ENCODE results near the gene KPNA1. TPM values are rescaled to one million over a fixed set of nuclear protein-coding genes. Genes with fewer than 3 reads are reported as not detected.
A peak's percentile ranks its signal among the peaks of the same experiment; 100 is the strongest.

Gene KPNA1
- total RNA-seq, 1 experiment from 2014 or later, result 58.8 TPM

GRCh38 chr3:122514123-122515019 is at the start of gene KPNA1 (continued):
- TF ChIP-seq EMX1 (CRISPR knock-in tag; IDR thresholded peaks at IDR 0.05) (no peak), RELA (CRISPR knock-in tag; IDR thresholded peaks at IDR 0.05; ENCODE audit: borderline replicate concordance) (no peak), PREB (CRISPR knock-in tag; IDR thresholded peaks at IDR 0.05; ENCODE audit: borderline replicate concordance) (no peak), ZNF219 (CRISPR knock-in tag; IDR thresholded peaks at IDR 0.05; ENCODE audit: borderline replicate concordance) (no peak), HMGA2 (CRISPR knock-in tag; IDR thresholded peaks at IDR 0.05) (no peak)

- Mint-ChIP-seq H3K27ac (no peak within 1 kb of the TSS), H3K4me3 (peak within 1 kb of the TSS; percentile 73), H3K9me3 (no peaks in the 10 kb centered on the region), H3K36me3 (no peaks in the 10 kb centered on the region), H3K4me1 (peaks cover 23% of the 10 kb centered on the region), H3K27me3 (ENCODE audit: low read depth) (peaks cover 6% of the 10 kb centered on the region)
- peak; percentile 73 for DNase-seq (ENCODE audit: low spot score)
- POLR2A ChIA-PET, result no interaction called here
- ATAC-seq, result peak; percentile 90
- CTCF ChIA-PET, result interaction anchor here (0.5 to 1.2 kb wide), 3 partner anchors 63 to 115 kb away, joined by 3 to 8 read pairs (median 3); no protein-coding TSS in a partner anchor
- TF ChIP-seq HMGA2 (CRISPR knock-in tag; IDR thresholded peaks at IDR 0.05) (no peak), JAZF1 (CRISPR knock-in tag; IDR thresholded peaks at IDR 0.05) (no peak), ATF1 (CRISPR knock-in tag; IDR thresholded peaks at IDR 0.05) (no peak), ESRRA (CRISPR knock-in tag; IDR thresholded peaks at IDR 0.05; ENCODE audit: borderline replicate concordance) (no peak), TCF7 (CRISPR knock-in tag; IDR thresholded peaks at IDR 0.05; ENCODE audit: low read depth) (no peak), MAX (CRISPR knock-in tag; IDR thresholded peaks at IDR 0.05) (peak; percentile 65), ERG (CRISPR knock-in tag; IDR thresholded peaks at IDR 0.05) (no peak), ZNF138 (CRISPR knock-in tag; conservative IDR thresholded peaks at IDR 0.05) (no peak), ZNF232 (CRISPR knock-in tag; IDR thresholded peaks at IDR 0.05) (no peak), E2F4 (CRISPR knock-in tag; IDR thresholded peaks at IDR 0.05; ENCODE audit: borderline replicate concordance, low read depth) (no peak; the same call in 1 of the 2 replicates), SOX15 (CRISPR knock-in tag; IDR thresholded peaks at IDR 0.05) (no peak), NR1H2 (CRISPR knock-in tag; IDR thresholded peaks at IDR 0.05) (no peak), ZNF121 (CRISPR knock-in tag; IDR thresholded peaks at IDR 0.05) (no peak), NFYB (CRISPR knock-in tag; conservative IDR thresholded peaks at IDR 0.05; ENCODE audit: low read depth) (0 out of 2 replicates have a peak, but pooled peaks have one; percentile 18), FOXP1 (CRISPR knock-in tag; IDR thresholded peaks at IDR 0.05; ENCODE audit: borderline replicate concordance) (0 out of 2 replicates have a peak, but pooled peaks have one; percentile 54), ZNF423 (CRISPR knock-in tag; IDR thresholded peaks at IDR 0.05) (0 out of 2 replicates have a peak, but pooled peaks have one; percentile 32), KAT7 (CRISPR knock-in tag; IDR thresholded peaks at IDR 0.05; ENCODE audit: borderline replicate concordance) (peak; percentile 80; the same call in 1 of the 2 replicates), GABPB1 (CRISPR knock-in tag; IDR thresholded peaks at IDR 0.05) (peak; percentile 43; the same call in 1 of the 2 replicates), RORB (CRISPR knock-in tag; IDR thresholded peaks at IDR 0.05) (no peak), CREB1 (CRISPR knock-in tag; IDR thresholded peaks at IDR 0.05) (no peak), IRF1 (CRISPR knock-in tag; IDR thresholded peaks at IDR 0.05) (peak; percentile 73; the same call in 1 of the 2 replicates)
- TF ChIP-seq, protein P1, sequence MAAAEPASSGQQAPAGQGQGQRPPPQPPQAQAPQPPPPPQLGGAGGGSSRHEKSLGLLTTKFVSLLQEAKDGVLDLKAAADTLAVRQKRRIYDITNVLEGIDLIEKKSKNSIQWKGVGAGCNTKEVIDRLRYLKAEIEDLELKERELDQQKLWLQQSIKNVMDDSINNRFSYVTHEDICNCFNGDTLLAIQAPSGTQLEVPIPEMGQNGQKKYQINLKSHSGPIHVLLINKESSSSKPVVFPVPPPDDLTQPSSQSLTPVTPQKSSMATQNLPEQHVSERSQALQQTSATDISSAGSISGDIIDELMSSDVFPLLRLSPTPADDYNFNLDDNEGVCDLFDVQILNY (CRISPR knock-in tag; IDR thresholded peaks at IDR 0.05), result no peak
- TF ChIP-seq, protein P2, sequence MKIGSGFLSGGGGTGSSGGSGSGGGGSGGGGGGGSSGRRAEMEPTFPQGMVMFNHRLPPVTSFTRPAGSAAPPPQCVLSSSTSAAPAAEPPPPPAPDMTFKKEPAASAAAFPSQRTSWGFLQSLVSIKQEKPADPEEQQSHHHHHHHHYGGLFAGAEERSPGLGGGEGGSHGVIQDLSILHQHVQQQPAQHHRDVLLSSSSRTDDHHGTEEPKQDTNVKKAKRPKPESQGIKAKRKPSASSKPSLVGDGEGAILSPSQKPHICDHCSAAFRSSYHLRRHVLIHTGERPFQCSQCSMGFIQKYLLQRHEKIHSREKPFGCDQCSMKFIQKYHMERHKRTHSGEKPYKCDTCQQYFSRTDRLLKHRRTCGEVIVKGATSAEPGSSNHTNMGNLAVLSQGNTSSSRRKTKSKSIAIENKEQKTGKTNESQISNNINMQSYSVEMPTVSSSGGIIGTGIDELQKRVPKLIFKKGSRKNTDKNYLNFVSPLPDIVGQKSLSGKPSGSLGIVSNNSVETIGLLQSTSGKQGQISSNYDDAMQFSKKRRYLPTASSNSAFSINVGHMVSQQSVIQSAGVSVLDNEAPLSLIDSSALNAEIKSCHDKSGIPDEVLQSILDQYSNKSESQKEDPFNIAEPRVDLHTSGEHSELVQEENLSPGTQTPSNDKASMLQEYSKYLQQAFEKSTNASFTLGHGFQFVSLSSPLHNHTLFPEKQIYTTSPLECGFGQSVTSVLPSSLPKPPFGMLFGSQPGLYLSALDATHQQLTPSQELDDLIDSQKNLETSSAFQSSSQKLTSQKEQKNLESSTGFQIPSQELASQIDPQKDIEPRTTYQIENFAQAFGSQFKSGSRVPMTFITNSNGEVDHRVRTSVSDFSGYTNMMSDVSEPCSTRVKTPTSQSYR (CRISPR knock-in tag; IDR thresholded peaks at IDR 0.05), result no peak
These were observed 49.6 kb upstream of the KPNA1 start, which contains the start of the genes DTX3L and PARP9 for GRCh38 chr3:122564155-122564912. Gene DTX3L (plus strand): TSS chr3:122564338. CDS start chr3:122564427, 89 bp downstream. Gene PARP9 (minus strand): TSS chr3:122564300. CDS start chr3:122559620, 4,680 bp downstream.

Data from WTC11 (cell line).